GM21717 (cell line): ENCODE measurements around the gene ZNF488.

Source experiments
- ATAC-seq: cut with Tn5 transposase; IDR thresholded peaks from one replicate; pipeline ENCODE4 v1.9.1; 2021; ENCODE audit warnings: mild to moderate bottlenecking, moderate library complexity; ENCODE audit not compliant: unreplicated experiment

Gene ZNF488

GRCh38 chr10:47383261-47384147 lies 589 bp downstream of the ZNF488 start:
- ATAC-seq: no peak

GRCh38 chr10:47381427-47382379 lies 2.4 kb downstream of the ZNF488 start:
- ATAC-seq: no peak

GRCh38 chr10:47381103-47381395 lies 3.0 kb downstream of the ZNF488 start:
- no peak for ATAC-seq

GRCh38 chr10:47380341-47381102 lies 3.6 kb downstream of the ZNF488 start:
- no peak for ATAC-seq

GRCh38 chr10:47379901-47380300 lies 4.2 kb downstream of the ZNF488 start:
- ATAC-seq: no peak

GRCh38 chr10:47379445-47379785 lies 4.7 kb downstream of the ZNF488 start:
- ATAC-seq: no peak

- no peak for ATAC-seq
Observed at GRCh38 chr10:47378606-47379444, 5.3 kb downstream of the ZNF488 start.

- no peak for ATAC-seq
Observed at GRCh38 chr10:47378183-47378510, 5.9 kb downstream of the ZNF488 start.

- no peak for ATAC-seq
Observed at GRCh38 chr10:47376522-47377220, 7.4 kb downstream of the ZNF488 start.

- ATAC-seq: no peak
Observed at GRCh38 chr10:47374611-47375536, 9.2 kb downstream of the ZNF488 start.

GRCh38 chr10:47372726-47373125 lies 11.4 kb downstream of the ZNF488 start:
- no peak for ATAC-seq

GRCh38 chr10:47371629-47372485 lies 12.2 kb downstream of the ZNF488 start:
- ATAC-seq: no peak

- no peak for ATAC-seq
Observed at GRCh38 chr10:47370878-47371277, 13.2 kb downstream of the ZNF488 start.

- ATAC-seq: no peak
Observed at GRCh38 chr10:47370015-47370767, 13.9 kb downstream of the ZNF488 start.

- no peak for ATAC-seq
Observed at GRCh38 chr10:47369251-47369894, 14.7 kb downstream of the ZNF488 start.

- no peak for ATAC-seq
Observed at GRCh38 chr10:47368431-47369180, 15.5 kb downstream of the ZNF488 start.
